ENCODE results near the gene TPST2.

The TPST2 gene

GRCh38 chr22:26581026-26581425 is 8.9 kb downstream of the TPST2 start:
- H3K36me3 ChIP-seq (ENCODE audit: control insufficient read depth in 1 of 2, insufficient read depth in 2 of 2, low read length in 2 of 2) = peaks cover 2 to 15% of the 10 kb centered on the region in 2 experiments
- WGBS (ENCODE audit: extremely low coverage, insufficient coverage, insufficient read length) = no CpG with 5 or more reads among the region's 1 CpG

GRCh38 chr22:26580240-26580962 is 9.5 kb downstream of the TPST2 start:
- Histone ChIP-seq H3K9ac (ENCODE audit: low read length) (no peak overlapping the region), H3K79me2 (ENCODE audit: control insufficient read depth, insufficient read depth, low read length, poor library complexity) (no peaks in the 10 kb centered on the region)
- no CpG with 5 or more reads among the region's 13 CpGs for WGBS (ENCODE audit: extremely low coverage, insufficient coverage, insufficient read length)

More at GRCh38 chr22:26581026-26581425, 8.9 kb downstream of the TPST2 start:
- Histone ChIP-seq H4K91ac (ENCODE audit: low read depth, low read length) (no peak overlapping the region), H3K14ac (ENCODE audit: low read length) (no peak overlapping the region), H2AK5ac (ENCODE audit: low read length) (no peak overlapping the region), H3K4me2 (ENCODE audit: low read length) (no peak overlapping the region), H3K79me1 (ENCODE audit: low read length) (no peaks in the 10 kb centered on the region), H3K23ac (ENCODE audit: low read length) (peak overlapping the region; percentile 2), H3K27me3 (ENCODE audit: insufficient read depth, low read length) (no peaks in the 10 kb centered on the region), H4K8ac (ENCODE audit: low read depth, low read length) (no peak overlapping the region), H3K4ac (ENCODE audit: low read depth, low read length) (no peak overlapping the region), H2BK12ac (ENCODE audit: low read length) (no peak overlapping the region), H2BK5ac (ENCODE audit: low read depth, low read length, poor library complexity) (no peak overlapping the region), H3K27ac (ENCODE audit: low read depth, low read length) (no peak overlapping the region), H3K9me3 (ENCODE audit: insufficient read depth, low read depth, low read length) (no peaks in the 10 kb centered on the region), H3K18ac (ENCODE audit: low read length) (no peak overlapping the region), H3K79me2 (ENCODE audit: control insufficient read depth, insufficient read depth, low read length, poor library complexity) (no peaks in the 10 kb centered on the region), H2AFZ (ENCODE audit: insufficient read depth, low read length, poor library complexity) (no peak overlapping the region), H3K4me3 (ENCODE audit: low read depth, low read length) (no peak overlapping the region), H2BK120ac (ENCODE audit: insufficient read depth, low read length, poor library complexity) (no peak overlapping the region), H3K4me1 (ENCODE audit: control insufficient read depth in 1 of 2, insufficient read depth in 2 of 2, low read length in 2 of 2) (peaks cover 0 to 2% of the 10 kb centered on the region in 2 experiments), H4K12ac (ENCODE audit: low read depth, low read length) (no peak overlapping the region), H3K9ac (ENCODE audit: low read length) (no peak overlapping the region)
- DNase-seq = no peak

GRCh38 chr22:26579331-26579886 is 10.5 kb downstream of the TPST2 start:
- Histone ChIP-seq H3K4me2 (ENCODE audit: low read length) (no peak overlapping the region), H4K91ac (ENCODE audit: low read depth, low read length) (no peak overlapping the region), H3K27me3 (ENCODE audit: insufficient read depth, low read length) (no peaks in the 10 kb centered on the region), H3K9ac (ENCODE audit: low read length) (no peak overlapping the region), H2AK5ac (ENCODE audit: low read length) (no peak overlapping the region), H3K14ac (ENCODE audit: low read length) (no peak overlapping the region), H3K79me2 (ENCODE audit: control insufficient read depth, insufficient read depth, low read length, poor library complexity) (no peaks in the 10 kb centered on the region), H3K4ac (ENCODE audit: low read depth, low read length) (no peak overlapping the region), H3K27ac (ENCODE audit: low read depth, low read length) (no peak overlapping the region), H3K9me3 (ENCODE audit: insufficient read depth, low read depth, low read length) (no peaks in the 10 kb centered on the region), H3K4me3 (ENCODE audit: low read depth, low read length) (no peak overlapping the region), H3K18ac (ENCODE audit: low read length) (peak overlapping the region; percentile 39), H2BK12ac (ENCODE audit: low read length) (no peak overlapping the region), H3K79me1 (ENCODE audit: low read length) (no peaks in the 10 kb centered on the region), H2BK5ac (ENCODE audit: low read depth, low read length, poor library complexity) (no peak overlapping the region), H2AFZ (ENCODE audit: insufficient read depth, low read length, poor library complexity) (no peak overlapping the region), H3K23ac (ENCODE audit: low read length) (no peak overlapping the region), H4K8ac (ENCODE audit: low read depth, low read length) (no peak overlapping the region), H3K4me1 (ENCODE audit: control insufficient read depth in 1 of 2, insufficient read depth in 2 of 2, low read length in 2 of 2) (peaks cover 0 to 2% of the 10 kb centered on the region in 2 experiments), H2BK120ac (ENCODE audit: insufficient read depth, low read length, poor library complexity) (no peak overlapping the region), H3K36me3 (ENCODE audit: control insufficient read depth in 1 of 2, insufficient read depth in 2 of 2, low read length in 2 of 2) (peaks cover 2 to 15% of the 10 kb centered on the region in 2 experiments), H4K12ac (ENCODE audit: low read depth, low read length) (peak overlapping the region; percentile 18)
- WGBS (ENCODE audit: extremely low coverage, insufficient coverage, insufficient read length) = no CpG with 5 or more reads among the region's 10 CpGs
- DNase-seq = no peak

More at GRCh38 chr22:26580240-26580962, 9.5 kb downstream of the TPST2 start:
- peaks cover 0 to 2% of the 10 kb centered on the region in 2 experiments for H3K4me1 ChIP-seq (ENCODE audit: control insufficient read depth in 1 of 2, insufficient read depth in 2 of 2, low read length in 2 of 2)
- no peak overlapping the region for H3K23ac ChIP-seq (ENCODE audit: low read length)
- no peak overlapping the region for H2AFZ ChIP-seq (ENCODE audit: insufficient read depth, low read length, poor library complexity)
- H3K27ac ChIP-seq (ENCODE audit: low read depth, low read length) = no peak overlapping the region
- no peak overlapping the region for H2AK5ac ChIP-seq (ENCODE audit: low read length)
- H2BK120ac ChIP-seq (ENCODE audit: insufficient read depth, low read length, poor library complexity) = no peak overlapping the region
- H3K4me3 ChIP-seq (ENCODE audit: low read depth, low read length) = no peak overlapping the region
- H3K4ac ChIP-seq (ENCODE audit: low read depth, low read length) = no peak overlapping the region
- no peaks in the 10 kb centered on the region for H3K79me1 ChIP-seq (ENCODE audit: low read length)
- peak overlapping the region; percentile 72 for H3K18ac ChIP-seq (ENCODE audit: low read length)
- no peak overlapping the region for H3K14ac ChIP-seq (ENCODE audit: low read length)
- H2BK5ac ChIP-seq (ENCODE audit: low read depth, low read length, poor library complexity) = no peak overlapping the region
- H2BK12ac ChIP-seq (ENCODE audit: low read length) = no peak overlapping the region
- H4K12ac ChIP-seq (ENCODE audit: low read depth, low read length) = no peak overlapping the region
- H3K27me3 ChIP-seq (ENCODE audit: insufficient read depth, low read length) = no peaks in the 10 kb centered on the region
- H3K9me3 ChIP-seq (ENCODE audit: insufficient read depth, low read depth, low read length) = no peaks in the 10 kb centered on the region
- DNase-seq = no peak
- H4K8ac ChIP-seq (ENCODE audit: low read depth, low read length) = no peak overlapping the region
- no peak overlapping the region for H3K4me2 ChIP-seq (ENCODE audit: low read length)
- no peak overlapping the region for H4K91ac ChIP-seq (ENCODE audit: low read depth, low read length)
- peaks cover 2 to 15% of the 10 kb centered on the region in 2 experiments for H3K36me3 ChIP-seq (ENCODE audit: control insufficient read depth in 1 of 2, insufficient read depth in 2 of 2, low read length in 2 of 2)

GRCh38 chr22:26577081-26577480 is 12.9 kb downstream of the TPST2 start:
- H4K12ac ChIP-seq (ENCODE audit: low read depth, low read length) = no peak overlapping the region
- H2BK12ac ChIP-seq (ENCODE audit: low read length) = no peak overlapping the region
- H3K4ac ChIP-seq (ENCODE audit: low read depth, low read length) = no peak overlapping the region
- no peak overlapping the region for H3K4me2 ChIP-seq (ENCODE audit: low read length)
- no peak overlapping the region for H3K23ac ChIP-seq (ENCODE audit: low read length)
- H3K27me3 ChIP-seq (ENCODE audit: insufficient read depth, low read length) = no peaks in the 10 kb centered on the region
- H2AK5ac ChIP-seq (ENCODE audit: low read length) = no peak overlapping the region
- no peak overlapping the region for H2AFZ ChIP-seq (ENCODE audit: insufficient read depth, low read length, poor library complexity)
- H4K8ac ChIP-seq (ENCODE audit: low read depth, low read length) = no peak overlapping the region
- no peak overlapping the region for H3K4me3 ChIP-seq (ENCODE audit: low read depth, low read length)
- peaks cover 0 to 2% of the 10 kb centered on the region in 2 experiments for H3K4me1 ChIP-seq (ENCODE audit: control insufficient read depth in 1 of 2, insufficient read depth in 2 of 2, low read length in 2 of 2)
- no peaks in the 10 kb centered on the region for H3K79me1 ChIP-seq (ENCODE audit: low read length)
- H2BK5ac ChIP-seq (ENCODE audit: low read depth, low read length, poor library complexity) = no peak overlapping the region
- peaks cover 0 to 9% of the 10 kb centered on the region in 2 experiments for H3K36me3 ChIP-seq (ENCODE audit: control insufficient read depth in 1 of 2, insufficient read depth in 2 of 2, low read length in 2 of 2)
- H3K9ac ChIP-seq (ENCODE audit: low read length) = no peak overlapping the region
- no peaks in the 10 kb centered on the region for H3K9me3 ChIP-seq (ENCODE audit: insufficient read depth, low read depth, low read length)
- H3K27ac ChIP-seq (ENCODE audit: low read depth, low read length) = no peak overlapping the region
- peak; percentile 65 to 76 for DNase-seq
- WGBS (ENCODE audit: extremely low coverage, insufficient coverage, insufficient read length) = no CpG with 5 or more reads among the region's 7 CpGs
- H4K91ac ChIP-seq (ENCODE audit: low read depth, low read length) = no peak overlapping the region
- H3K79me2 ChIP-seq (ENCODE audit: control insufficient read depth, insufficient read depth, low read length, poor library complexity) = no peaks in the 10 kb centered on the region
- no peak overlapping the region for H2BK120ac ChIP-seq (ENCODE audit: insufficient read depth, low read length, poor library complexity)
- no peak overlapping the region for H3K14ac ChIP-seq (ENCODE audit: low read length)
- H3K18ac ChIP-seq (ENCODE audit: low read length) = no peak overlapping the region

All from trophoblast cell (in vitro differentiated cells and primary cell).